ENCODE results near the gene WNT3. TPM values are rescaled to one million over a fixed set of nuclear protein-coding genes. Genes with fewer than 3 reads are reported as not detected.
A peak's percentile ranks its signal among the peaks of the same experiment; 100 is the strongest.

Gene WNT3
- total and polyA plus RNA-seq, 2 experiments from 2014 or later, result 2.1 to 3.0 TPM

GRCh38 chr17:46771561-46772474 lies 46.7 kb downstream of the WNT3 start:
- Histone ChIP-seq H3K79me2 (ENCODE audit: insufficient read depth) (no peaks in the 10 kb centered on the region), H3K9me2 (ENCODE audit: insufficient read depth) (no peaks in the 10 kb centered on the region), H3K4me2 (ENCODE audit: unreplicated experiment) (peak overlapping the region; percentile 72), H4K20me1 (ENCODE audit: insufficient read depth) (no peaks in the 10 kb centered on the region), H2AFZ (peak overlapping the region; percentile 75), H3K27ac (peak overlapping the region; percentile 33; the same call in 1 of the 2 replicates), H3K4me1 (ENCODE audit: insufficient read depth) (no peaks in the 10 kb centered on the region), H3K27me3 (replicated peaks; ENCODE audit: insufficient read depth) (no peaks in the 10 kb centered on the region), H3F3A (ENCODE audit: insufficient read depth) (no peaks in the 10 kb centered on the region), H3K9ac (peak overlapping the region; percentile 76), H3K9me3 (ENCODE audit: low read depth) (no peaks in the 10 kb centered on the region), H3K36me3 (ENCODE audit: low read depth) (no peaks in the 10 kb centered on the region), H3K4me3 (peak overlapping the region; percentile 68)
- TF ChIP-seq EZH2phosphoT487 (IDR thresholded peaks at IDR 0.05; ENCODE audit: insufficient read depth, low read depth), result no peak
- TF ChIP-seq EZH2 (IDR thresholded peaks at IDR 0.05; ENCODE audit: insufficient read depth, poor library complexity, severe bottlenecking), result no peak
- 8 to 9% methylated on average over 42 to 46 of the region's 135 CpGs for WGBS, 2 experiments (ENCODE audit: low coverage in 1 of 2, low lambda C conversion rate in 2 of 2, missing lambda C conversion rate in 2 of 2)
- in situ Hi-C loops (cut with MboI), result loop anchor here (10.0 kb wide), 1 partner anchor 53 kb away; no protein-coding TSS in a partner anchor
- peak; percentile 58 for DNase-seq

DNA sequence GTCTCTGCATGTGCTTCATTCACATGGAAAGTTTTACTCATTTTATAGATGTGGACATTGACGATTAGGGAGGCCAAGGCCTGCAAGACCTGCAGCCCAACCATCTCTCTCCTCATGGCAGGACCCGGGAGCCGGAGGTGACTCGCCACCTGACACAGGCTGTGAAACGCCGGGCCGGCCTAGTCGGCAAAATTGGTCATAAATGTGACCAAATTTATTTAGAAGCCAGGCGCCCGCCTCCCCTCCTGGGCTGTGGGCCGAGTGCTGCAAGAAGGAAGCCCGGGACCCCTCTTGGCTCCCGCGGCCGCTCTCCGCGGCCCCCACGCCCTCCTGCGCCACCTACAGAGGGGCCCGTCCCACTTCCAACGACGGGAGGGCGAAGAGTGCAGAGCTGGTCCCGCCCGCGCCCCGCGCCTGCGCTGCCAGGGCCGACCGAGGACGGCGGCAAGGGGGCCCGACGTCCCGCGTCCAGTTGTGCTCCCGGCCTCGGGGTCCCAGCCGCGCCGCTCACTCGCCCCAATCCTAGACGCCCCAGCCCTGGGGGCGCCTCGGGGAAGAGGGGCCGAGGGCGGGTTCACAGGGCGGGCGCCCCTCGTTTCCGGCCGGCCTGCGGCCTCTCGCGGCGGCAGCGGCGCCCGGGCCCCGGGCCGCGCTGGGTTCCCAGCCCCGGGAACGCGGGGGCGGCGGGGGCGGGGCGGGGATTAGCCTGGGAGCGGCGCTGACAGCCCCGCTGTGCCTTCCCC lies 47.5 kb downstream of the WNT3 start:
- TF ChIP-seq EZH2 (IDR thresholded peaks at IDR 0.05; ENCODE audit: insufficient read depth, poor library complexity, severe bottlenecking), result no peak
- TF ChIP-seq EZH2phosphoT487 (IDR thresholded peaks at IDR 0.05; ENCODE audit: insufficient read depth, low read depth), result no peak
- H3K9me3 ChIP-seq (ENCODE audit: low read depth), result no peaks in the 10 kb centered on the region
- no peaks in the 10 kb centered on the region for H3K79me2 ChIP-seq (ENCODE audit: insufficient read depth)
- H3K4me2 ChIP-seq (ENCODE audit: unreplicated experiment), result peak overlapping the region; percentile 63
- H3F3A ChIP-seq (ENCODE audit: insufficient read depth), result 0 out of 2 replicates have a peak, but pooled peaks cover 2% of the 10 kb centered on the region
- 4 to 8% methylated on average over 33 to 39 of the region's 73 CpGs for WGBS, 2 experiments (ENCODE audit: low coverage in 1 of 2, low lambda C conversion rate in 2 of 2, missing lambda C conversion rate in 2 of 2)
- DNase-seq, result peak; percentile 83
- peak overlapping the region; percentile 79 for H2AFZ ChIP-seq
- in situ Hi-C loops (cut with MboI), result loop anchor here (10.0 kb wide), 1 partner anchor 54 kb away; no protein-coding TSS in a partner anchor
- no peaks in the 10 kb centered on the region for H4K20me1 ChIP-seq (ENCODE audit: insufficient read depth)
- peak overlapping the region; percentile 33 for H3K27ac ChIP-seq
- H3K9ac ChIP-seq, result peak overlapping the region; percentile 75
- H3K36me3 ChIP-seq (ENCODE audit: low read depth), result no peaks in the 10 kb centered on the region
- no peaks in the 10 kb centered on the region for H3K27me3 ChIP-seq (replicated peaks; ENCODE audit: insufficient read depth)
- no peaks in the 10 kb centered on the region for H3K4me1 ChIP-seq (ENCODE audit: insufficient read depth)
- no peaks in the 10 kb centered on the region for H3K9me2 ChIP-seq (ENCODE audit: insufficient read depth)
- peak overlapping the region; percentile 68 for H3K4me3 ChIP-seq

GRCh38 chr17:46770439-46770817 lies 48.1 kb downstream of the WNT3 start:
- 74 to 79% methylated on average over 6 to 14 of the region's 14 CpGs for WGBS, 2 experiments (ENCODE audit: low coverage in 1 of 2, low lambda C conversion rate in 2 of 2, missing lambda C conversion rate in 2 of 2)

More at GRCh38 chr17:46770439-46770817, 48.1 kb downstream of the WNT3 start:
- H2AFZ ChIP-seq, result peak overlapping the region; percentile 79
- no peaks in the 10 kb centered on the region for H3K27me3 ChIP-seq (replicated peaks; ENCODE audit: insufficient read depth)
- H3K4me2 ChIP-seq (ENCODE audit: unreplicated experiment), result no peak overlapping the region
- H3K4me3 ChIP-seq, result peak overlapping the region; percentile 68; the same call in 1 of the 2 replicates
- in situ Hi-C loops (cut with MboI), result loop anchor here (10.0 kb wide), 1 partner anchor 54 kb away; no protein-coding TSS in a partner anchor
- no peaks in the 10 kb centered on the region for H3K9me3 ChIP-seq (ENCODE audit: low read depth)
- H4K20me1 ChIP-seq (ENCODE audit: insufficient read depth), result no peaks in the 10 kb centered on the region
- H3K4me1 ChIP-seq (ENCODE audit: insufficient read depth), result peaks cover 4% of the 10 kb centered on the region; the same call in 1 of the 2 replicates
- H3K27ac ChIP-seq, result peak overlapping the region; percentile 33; the same call in 1 of the 2 replicates
- peaks cover 7% of the 10 kb centered on the region; the same call in 1 of the 2 replicates for H3F3A ChIP-seq (ENCODE audit: insufficient read depth)
- DNase-seq, result no peak
- H3K9me2 ChIP-seq (ENCODE audit: insufficient read depth), result no peaks in the 10 kb centered on the region
- H3K79me2 ChIP-seq (ENCODE audit: insufficient read depth), result no peaks in the 10 kb centered on the region
- H3K9ac ChIP-seq, result peak overlapping the region; percentile 75
- no peak for TF ChIP-seq EZH2phosphoT487 (IDR thresholded peaks at IDR 0.05; ENCODE audit: insufficient read depth, low read depth)
- TF ChIP-seq EZH2 (IDR thresholded peaks at IDR 0.05; ENCODE audit: insufficient read depth, poor library complexity, severe bottlenecking), result no peak
- no peaks in the 10 kb centered on the region for H3K36me3 ChIP-seq (ENCODE audit: low read depth)
